Brain microvascular endothelial cell (primary cell): Measurements from ENCODE around the gene ZNF787.
"Not testable (repeated sequence)": the region's sequence is repeated elsewhere in the genome, so short reads cannot be mapped to it uniquely, and the experiment has no call there.

Source experiments
- DNase-seq: peaks from one replicate; pipeline ENCODE4 v3.0.0-alpha.2; 2020
- H3K27ac ChIP-seq: fragments of 250-450 bp; sonication (Bioruptor Pico); 2 replicates; pipeline ENCODE4 v1.5.1; 2020; ENCODE audit warnings: mild to moderate bottlenecking, moderate library complexity
- H3K27me3 ChIP-seq: fragments of 250-450 bp; sonication (Bioruptor Pico); replicated peaks from 2 replicates; pipeline ENCODE4 v1.5.1; 2020; ENCODE audit warnings: mild to moderate bottlenecking
- H3K36me3 ChIP-seq: fragments of 250-450 bp; sonication (Bioruptor Pico); replicated peaks from 2 replicates; pipeline ENCODE4 v1.5.1; 2020; ENCODE audit warnings: mild to moderate bottlenecking
- H3K4me3 ChIP-seq: 2 replicates; pipeline ENCODE4 v1.5.1; 2011; ENCODE audit warnings: low read depth, mild to moderate bottlenecking, control low read depth, low read length, moderate library complexity
- in situ Hi-C: cut with HindIII; loops from 2 replicates; pipeline ENCODE4 v1.10.0; 2017; ENCODE audit warnings: low sequenced_read_pairs, low pct_ligation_motif_present
- TF ChIP-seq, protein P1 (sequence below): IDR thresholded peaks from 2 replicates; pipeline ENCODE4 v1.5.1; 2011; ENCODE audit warnings: low read depth, mild to moderate bottlenecking, moderate library complexity, low read length, control low read depth, inconsistent platforms; ENCODE audit errors: missing control alignments

ZNF787 gene

DNA sequence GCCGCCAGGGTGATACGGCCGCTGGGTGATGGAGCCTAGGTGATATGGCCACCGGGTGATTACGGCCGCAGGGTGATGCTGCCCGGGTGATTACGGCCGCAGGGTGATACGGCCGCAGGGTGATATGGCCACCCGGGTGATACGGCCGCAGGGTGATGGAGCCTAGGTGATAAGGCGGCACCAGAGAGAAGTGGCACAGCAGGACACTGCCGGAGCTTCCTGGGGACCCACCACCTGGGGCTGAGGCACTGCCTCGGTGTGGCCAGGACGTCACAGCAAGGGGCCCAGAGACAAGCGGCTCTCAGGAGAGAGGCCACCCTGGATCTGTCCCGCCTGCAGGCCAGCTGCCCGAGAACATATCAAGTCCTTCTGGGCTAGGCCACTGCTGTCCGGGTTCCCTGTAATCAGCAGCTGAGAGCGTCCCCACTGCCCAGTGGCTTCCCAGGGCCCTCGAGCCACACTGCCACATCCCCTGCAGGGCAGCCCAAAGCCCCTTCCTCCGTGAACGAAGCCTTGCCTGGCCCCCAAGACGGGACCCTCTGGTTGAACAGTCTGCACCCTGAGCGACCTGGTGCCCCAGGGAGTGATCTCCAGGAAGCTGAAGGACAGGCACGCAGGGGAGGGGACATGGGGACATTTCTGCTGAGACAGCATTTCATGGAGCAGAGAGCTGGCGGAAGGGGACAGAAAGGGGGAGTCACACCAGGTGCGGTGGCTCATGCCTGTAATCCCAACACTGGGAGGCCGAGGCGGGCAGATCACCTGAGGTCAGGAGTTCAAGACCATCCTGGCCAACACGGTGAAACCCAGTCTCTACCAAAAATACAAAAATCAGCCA is 22.1 kb downstream of the ZNF787 start:
- TF ChIP-seq, protein P1, sequence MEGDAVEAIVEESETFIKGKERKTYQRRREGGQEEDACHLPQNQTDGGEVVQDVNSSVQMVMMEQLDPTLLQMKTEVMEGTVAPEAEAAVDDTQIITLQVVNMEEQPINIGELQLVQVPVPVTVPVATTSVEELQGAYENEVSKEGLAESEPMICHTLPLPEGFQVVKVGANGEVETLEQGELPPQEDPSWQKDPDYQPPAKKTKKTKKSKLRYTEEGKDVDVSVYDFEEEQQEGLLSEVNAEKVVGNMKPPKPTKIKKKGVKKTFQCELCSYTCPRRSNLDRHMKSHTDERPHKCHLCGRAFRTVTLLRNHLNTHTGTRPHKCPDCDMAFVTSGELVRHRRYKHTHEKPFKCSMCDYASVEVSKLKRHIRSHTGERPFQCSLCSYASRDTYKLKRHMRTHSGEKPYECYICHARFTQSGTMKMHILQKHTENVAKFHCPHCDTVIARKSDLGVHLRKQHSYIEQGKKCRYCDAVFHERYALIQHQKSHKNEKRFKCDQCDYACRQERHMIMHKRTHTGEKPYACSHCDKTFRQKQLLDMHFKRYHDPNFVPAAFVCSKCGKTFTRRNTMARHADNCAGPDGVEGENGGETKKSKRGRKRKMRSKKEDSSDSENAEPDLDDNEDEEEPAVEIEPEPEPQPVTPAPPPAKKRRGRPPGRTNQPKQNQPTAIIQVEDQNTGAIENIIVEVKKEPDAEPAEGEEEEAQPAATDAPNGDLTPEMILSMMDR, result no peak
- Histone ChIP-seq H3K4me3 (no peak overlapping the region), H3K27me3 (no peaks in the 10 kb centered on the region), H3K36me3 (peaks cover 17% of the 10 kb centered on the region), H3K27ac (no peak overlapping the region)
- in situ Hi-C loops, result no loop called here
- DNase-seq, result no peak

DNA sequence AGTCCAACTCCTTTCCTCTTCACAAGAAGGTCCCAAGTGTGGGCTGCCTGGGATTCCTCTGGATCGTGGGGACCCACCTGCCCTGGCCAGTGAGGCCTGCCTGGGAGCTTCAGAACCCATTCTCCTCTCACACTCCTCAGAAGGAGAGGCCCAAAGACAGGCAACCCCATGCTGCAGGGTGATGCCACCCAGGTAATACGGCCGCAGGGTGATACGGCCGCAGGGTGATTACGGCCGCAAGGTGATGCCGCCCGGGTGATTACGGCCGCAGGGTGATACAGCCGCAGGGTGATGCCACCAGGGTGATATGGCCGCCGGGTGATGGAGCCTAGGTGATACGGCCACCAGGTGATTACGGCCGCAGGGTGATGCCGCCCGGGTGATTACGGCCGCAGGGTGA is 22.9 kb downstream of the ZNF787 start:
- in situ Hi-C loops, H3K4me3 ChIP-seq, H3K27me3 ChIP-seq, DNase-seq, H3K27ac ChIP-seq: not testable (repeated sequence)
- H3K36me3 ChIP-seq, result peaks cover 17% of the 10 kb centered on the region

DNA sequence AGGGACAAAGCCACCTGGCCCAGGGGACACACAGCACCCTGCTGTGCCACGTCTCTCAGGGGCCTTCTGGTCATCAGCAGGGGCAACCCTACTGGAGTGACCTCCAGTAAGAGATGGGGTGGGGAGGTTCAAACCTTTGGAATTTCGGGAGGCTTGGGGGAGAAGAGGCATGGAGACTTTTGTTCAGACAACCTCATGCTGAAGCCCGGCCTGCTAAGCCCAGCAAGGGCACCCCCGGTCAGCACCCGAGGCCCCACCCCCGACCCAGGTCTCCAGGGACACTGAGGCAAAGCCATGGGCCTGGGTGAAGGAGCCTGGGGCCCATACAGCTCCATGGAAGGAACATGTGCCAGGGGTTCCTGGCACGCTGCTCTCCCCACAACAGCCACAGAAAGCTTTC is 23.3 kb downstream of the ZNF787 start:
- in situ Hi-C loops, result no loop called here
- TF ChIP-seq, protein P1, result no peak
- no peak overlapping the region for H3K27ac ChIP-seq
- peaks cover 17% of the 10 kb centered on the region for H3K36me3 ChIP-seq
- no peaks in the 10 kb centered on the region for H3K27me3 ChIP-seq
- DNase-seq, result no peak
- no peak overlapping the region for H3K4me3 ChIP-seq

DNA sequence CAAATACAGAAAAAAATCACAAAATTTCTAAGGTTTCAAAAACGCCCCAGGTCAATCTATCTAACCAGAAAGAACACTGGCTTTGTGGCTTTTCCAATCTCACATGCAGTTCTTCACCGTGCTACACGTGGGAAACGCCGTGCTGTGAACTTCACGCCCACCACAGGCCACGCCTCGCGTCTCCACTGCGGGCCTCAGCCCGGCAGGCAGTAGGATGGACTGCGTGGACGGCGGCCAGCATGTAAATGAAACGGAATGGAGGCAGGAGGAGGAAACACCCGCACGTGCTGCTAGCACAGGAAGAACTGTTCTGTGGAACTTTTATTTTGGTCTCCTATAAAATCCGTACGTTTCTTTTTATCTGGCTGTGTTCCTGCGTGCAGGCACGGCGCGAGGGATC is 23.8 kb downstream of the ZNF787 start:
- no peak overlapping the region for H3K27ac ChIP-seq
- no peak overlapping the region for H3K4me3 ChIP-seq
- no peak for DNase-seq
- H3K36me3 ChIP-seq, result peaks cover 17% of the 10 kb centered on the region
- no peaks in the 10 kb centered on the region for H3K27me3 ChIP-seq
- TF ChIP-seq, protein P1, result no peak
- in situ Hi-C loops, result no loop called here

GRCh38 chr19:56096665-56097064 is 24.4 kb downstream of the ZNF787 start:
- no peak for DNase-seq
- H3K27me3 ChIP-seq, result no peaks in the 10 kb centered on the region
- no peak overlapping the region for H3K4me3 ChIP-seq
- TF ChIP-seq, protein P1, result no peak
- in situ Hi-C loops, result no loop called here
- H3K36me3 ChIP-seq, result peaks cover 16% of the 10 kb centered on the region
- no peak overlapping the region for H3K27ac ChIP-seq

GRCh38 chr19:56094449-56094848 is 26.6 kb downstream of the ZNF787 start:
- in situ Hi-C loops, result no loop called here
- DNase-seq, result no peak
- Histone ChIP-seq H3K36me3 (peaks cover 16% of the 10 kb centered on the region), H3K4me3 (no peak overlapping the region), H3K27ac (no peak overlapping the region), H3K27me3 (no peaks in the 10 kb centered on the region)
- TF ChIP-seq, protein P1, result no peak
